ENCODE data around the gene ASTN1. TPM values are rescaled to one million over a fixed set of nuclear protein-coding genes. Genes with fewer than 3 reads are reported as not detected.

Gene ASTN1
- total and polyA plus RNA-seq, 9 donors: 1.1 to 14.8 (median 2.7) TPM

- intact Hi-C loops (cut with DNase I): loop anchor here in 1 of 4 donors (10.0 kb wide), 1 partner anchor 1731 kb away; no protein-coding TSS in a partner anchor
- no peaks in the 10 kb centered on the region for H3K9me3 ChIP-seq
- no peak overlapping the region for H3K27ac ChIP-seq
- H3K27me3 ChIP-seq: no peaks in the 10 kb centered on the region
- no peaks in the 10 kb centered on the region for H3K4me1 ChIP-seq (ENCODE audit: insufficient read depth)
- no peak for DNase-seq
- no peak overlapping the region for H3K4me3 ChIP-seq
- WGBS, 3 donors: 53 to 67% (median 55%) methylated on average over 2 of the region's 2 CpGs
- TF ChIP-seq CTCF (IDR thresholded peaks at IDR 0.05): no peak
- no peak for TF ChIP-seq EP300 (IDR thresholded peaks at IDR 0.05)
- no peak for TF ChIP-seq POLR2A (IDR thresholded peaks at IDR 0.05)
- H3K36me3 ChIP-seq: no peaks in the 10 kb centered on the region
These were observed 278.8 kb downstream of the ASTN1 start for GRCh38 chr1:176885751-176886150.

- intact Hi-C loops (cut with DNase I): loop anchor here in 1 of 4 donors (10.0 kb wide), 1 partner anchor 1731 kb away; no protein-coding TSS in a partner anchor
- DNase-seq: no peak
- H3K27ac ChIP-seq: no peak overlapping the region
- no peaks in the 10 kb centered on the region for H3K9me3 ChIP-seq
- H3K36me3 ChIP-seq: no peaks in the 10 kb centered on the region
- H3K4me1 ChIP-seq (ENCODE audit: insufficient read depth): no peaks in the 10 kb centered on the region
- 72 to 75% (median 74%) methylated on average over 3 of the region's 3 CpGs for WGBS, 3 donors
- no peak overlapping the region for H3K4me3 ChIP-seq
- TF ChIP-seq POLR2A (IDR thresholded peaks at IDR 0.05): no peak
- no peak for TF ChIP-seq CTCF (IDR thresholded peaks at IDR 0.05)
- no peak for TF ChIP-seq EP300 (IDR thresholded peaks at IDR 0.05)
- no peaks in the 10 kb centered on the region for H3K27me3 ChIP-seq
These were observed 279.2 kb downstream of the ASTN1 start for GRCh38 chr1:176885341-176885740.

DNA sequence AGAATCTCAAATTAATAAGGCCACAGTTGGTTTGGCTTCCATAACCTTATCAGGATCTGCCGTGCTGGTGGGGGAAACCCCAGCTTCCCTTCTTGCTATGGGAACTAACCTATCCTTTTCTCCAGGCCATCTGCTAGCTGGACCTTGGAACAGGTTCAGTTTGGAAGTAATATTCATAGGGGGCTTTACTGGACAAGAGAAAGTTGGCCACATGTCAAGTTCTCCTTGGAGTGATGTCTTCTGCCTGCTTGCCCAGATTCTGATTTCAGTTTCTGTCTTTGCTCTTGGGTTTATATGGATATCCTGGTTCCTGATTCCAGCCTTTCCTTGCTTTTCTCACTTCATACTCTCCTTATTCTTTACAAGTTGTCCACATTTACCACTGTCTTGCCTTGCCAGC lies 279.6 kb downstream of the ASTN1 start:
- no peak overlapping the region for H3K27ac ChIP-seq
- no peak for DNase-seq
- intact Hi-C loops (cut with DNase I): loop anchor here in 1 of 4 donors (10.0 kb wide), 1 partner anchor 1730 kb away; no protein-coding TSS in a partner anchor
- 54 to 67% (median 59%) methylated on average over 1 of the region's 1 CpG for WGBS, 3 donors
- H3K4me3 ChIP-seq: no peak overlapping the region
- H3K27me3 ChIP-seq: no peaks in the 10 kb centered on the region
- no peaks in the 10 kb centered on the region for H3K9me3 ChIP-seq
- H3K36me3 ChIP-seq: no peaks in the 10 kb centered on the region
- H3K4me1 ChIP-seq (ENCODE audit: insufficient read depth): no peaks in the 10 kb centered on the region
- TF ChIP-seq POLR2A (IDR thresholded peaks at IDR 0.05) (no peak), CTCF (IDR thresholded peaks at IDR 0.05) (no peak)

DNA sequence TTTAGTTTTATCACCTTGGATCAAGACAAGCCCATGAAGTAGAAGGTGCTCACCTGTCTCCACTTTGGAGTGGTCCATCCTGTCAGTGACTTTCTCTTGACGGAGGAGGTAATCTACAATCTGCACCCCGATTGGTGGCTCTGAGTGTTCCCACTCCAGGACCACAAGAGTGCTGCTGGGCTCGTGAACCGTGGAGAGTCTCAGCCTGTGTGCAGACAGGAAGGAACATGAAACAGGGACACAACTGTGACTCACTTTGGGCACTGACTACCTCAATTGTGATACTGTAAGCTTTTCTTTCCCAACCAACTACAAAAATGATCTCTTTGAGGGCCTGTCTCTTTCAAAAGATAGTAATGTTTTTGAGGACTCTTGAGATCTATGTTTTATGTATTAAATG lies 280.2 kb downstream of the ASTN1 start:
- no peaks in the 10 kb centered on the region for H3K9me3 ChIP-seq
- no peak overlapping the region for H3K27ac ChIP-seq
- H3K4me3 ChIP-seq: no peak overlapping the region
- WGBS, 3 donors: 89 to 97% (median 91%) methylated on average over 4 of the region's 4 CpGs
- no peak for DNase-seq
- TF ChIP-seq CTCF (IDR thresholded peaks at IDR 0.05) (no peak), POLR2A (IDR thresholded peaks at IDR 0.05) (no peak), EP300 (IDR thresholded peaks at IDR 0.05) (no peak)
- intact Hi-C loops (cut with DNase I): loop anchor here in 1 of 4 donors (10.0 kb wide), 1 partner anchor 1729 kb away; no protein-coding TSS in a partner anchor
- H3K4me1 ChIP-seq (ENCODE audit: insufficient read depth): no peaks in the 10 kb centered on the region
- H3K36me3 ChIP-seq: no peaks in the 10 kb centered on the region
- H3K27me3 ChIP-seq: no peaks in the 10 kb centered on the region
